Fibroblast of lung (primary cell): ENCODE measurements around the gene NDUFAF8.

Experiments used
- CTCF ChIP-seq, 2 donors: IDR thresholded peaks in 1 of 2; conservative IDR thresholded peaks in 1 of 2; 1 replicate in 1 of 2; 2 replicates in 1 of 2; pipeline ENCODE4 v1.5.1; 2011 to 2012; ENCODE audit warnings: low read length in 2 of 2, control low read depth in 1 of 2, inconsistent platforms in 1 of 2, low read depth in 1 of 2, mild to moderate bottlenecking in 1 of 2
- EZH2 ChIP-seq: IDR thresholded peaks from 2 replicates; pipeline ENCODE4 v1.5.1; 2012; ENCODE audit warnings: low read length, control low read depth, mild to moderate bottlenecking; ENCODE audit errors: missing control alignments

GRCh38 chr17:81193051-81193410 is 46.1 kb upstream of the NDUFAF8 start:
- no peak for TF ChIP-seq CTCF (conservative IDR thresholded peaks at IDR 0.05 in 1 of 2, IDR thresholded peaks at IDR 0.05 in 1 of 2; ENCODE audit: low read depth in 1 of 2, low read length in 2 of 2)
- TF ChIP-seq EZH2: no peak
